Body of pancreas (tissue), 4 donors: ENCODE results near the gene CRYGC. TPM values are rescaled to one million over a fixed set of nuclear protein-coding genes. Genes with fewer than 3 reads are reported as not detected.

Experiments used
- ATAC-seq: fragments of 150-250 bp; one replicate; pipeline ENCODE4 v1.9.1; 2016
- DNase-seq, 4 donors: peaks; one replicate each; pipeline ENCODE4 v3.0.0-alpha.2; 2019
- H3K27ac ChIP-seq, 4 donors: fragments of 200-600 bp; sonication (generic); 1 replicate in 3 of 4; 2 replicates in 1 of 4; pipeline versions ENCODE4 v1.5.1 to v1.6.1; 2016 to 2019; ENCODE audit warnings: mild to moderate bottlenecking in 1 of 4, mixed read lengths in 1 of 4, moderate library complexity in 1 of 4
- H3K27me3 ChIP-seq, 2 donors: fragments of 200-600 bp; sonication (generic); one replicate each; pipeline ENCODE4 v1.6.0; 2016; ENCODE audit warnings: mild to moderate bottlenecking in 1 of 2
- H3K36me3 ChIP-seq, 2 donors: fragments of 200-600 bp; sonication (generic); replicated peaks in 1 of 2; 2 replicates each; pipeline ENCODE4 v1.5.1; 2016; ENCODE audit warnings: low read depth in 2 of 2; ENCODE audit not compliant: insufficient read depth in 1 of 2
- H3K4me1 ChIP-seq: fragments of 200-600 bp; sonication (generic); one replicate; pipeline ENCODE4 v1.6.0; 2016
- H3K4me3 ChIP-seq, 2 donors: fragments of 200-600 bp; sonication (generic); 1 replicate in 1 of 2; 2 replicates in 1 of 2; pipeline ENCODE4 v1.5.1; 2016 to 2019
- H3K9me3 ChIP-seq, 3 donors: fragments of 200-600 bp; sonication (generic); 1 replicate in 2 of 3; 2 replicates in 1 of 3; pipeline ENCODE4 v1.5.1; 2016
- POLR2A ChIP-seq, 3 donors: fragments of 450-650 bp; IDR thresholded peaks; one replicate each; pipeline ENCODE4 v1.6.1; 2016; ENCODE audit warnings: antibody characterized with exemption in 3 of 3, mild to moderate bottlenecking in 2 of 3
- WGBS, 2 donors: methylation state at CpG; one replicate each; pipeline ENCODE4 v1.1.5; 2017; 5-methylcytosine and 5-hydroxymethylcytosine counted together
- intact Hi-C: fragments of 100-400 bp; cut with DNase I; formaldehyde crosslinking; loops from one replicate; pipeline ENCODE4 v1.15.1; 2023
- total RNA-seq, 2 donors: library from RNA; depleted of rRNA; stranded (reverse); fragments of >200 nt; gene quantifications; one replicate each; pipeline ENCODE4 v1.1.0, GENCODE V29; 2016
- TF ChIP-seq, protein P1 (sequence below), 7 experiments: fragments of 450-650 bp in 4 of 7; fragments of 200-600 bp in 3 of 7; sonication (generic) in 3 of 7; IDR thresholded peaks; one replicate each; pipeline ENCODE4 v1.5.1; 2016 to 2019; ENCODE audit warnings: antibody characterized with exemption in 7 of 7

Gene CRYGC
- total RNA-seq, 2 donors from 2014 or later = not detected

DNA sequence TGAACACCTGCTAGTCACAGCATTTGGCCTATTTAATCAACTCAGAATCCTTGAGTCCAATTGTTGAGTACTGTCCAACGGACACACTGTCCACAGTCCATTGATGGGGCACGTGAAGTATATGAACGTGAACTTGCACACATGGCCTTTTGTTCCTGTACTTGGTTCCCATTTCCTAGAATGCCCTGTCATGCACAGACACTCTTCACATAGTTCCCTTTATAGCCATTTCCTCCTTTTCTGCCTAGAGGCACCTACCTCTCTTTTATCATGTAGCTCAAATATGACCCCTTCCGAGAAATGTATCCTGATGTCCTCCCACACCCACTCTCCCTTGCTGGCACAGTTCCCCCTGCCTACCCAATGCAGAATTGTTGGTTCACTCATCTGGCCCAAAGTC is 42.5 kb upstream of the CRYGC start:
- Histone ChIP-seq H3K36me3 (no peaks in the 10 kb centered on the region), H3K27ac (no peak overlapping the region), H3K9me3 (no peaks in the 10 kb centered on the region), H3K4me3 (no peak overlapping the region), H3K27me3 (no peaks in the 10 kb centered on the region), H3K4me1 (no peaks in the 10 kb centered on the region)
- intact Hi-C loops = no loop called here
- TF ChIP-seq, protein P1, sequence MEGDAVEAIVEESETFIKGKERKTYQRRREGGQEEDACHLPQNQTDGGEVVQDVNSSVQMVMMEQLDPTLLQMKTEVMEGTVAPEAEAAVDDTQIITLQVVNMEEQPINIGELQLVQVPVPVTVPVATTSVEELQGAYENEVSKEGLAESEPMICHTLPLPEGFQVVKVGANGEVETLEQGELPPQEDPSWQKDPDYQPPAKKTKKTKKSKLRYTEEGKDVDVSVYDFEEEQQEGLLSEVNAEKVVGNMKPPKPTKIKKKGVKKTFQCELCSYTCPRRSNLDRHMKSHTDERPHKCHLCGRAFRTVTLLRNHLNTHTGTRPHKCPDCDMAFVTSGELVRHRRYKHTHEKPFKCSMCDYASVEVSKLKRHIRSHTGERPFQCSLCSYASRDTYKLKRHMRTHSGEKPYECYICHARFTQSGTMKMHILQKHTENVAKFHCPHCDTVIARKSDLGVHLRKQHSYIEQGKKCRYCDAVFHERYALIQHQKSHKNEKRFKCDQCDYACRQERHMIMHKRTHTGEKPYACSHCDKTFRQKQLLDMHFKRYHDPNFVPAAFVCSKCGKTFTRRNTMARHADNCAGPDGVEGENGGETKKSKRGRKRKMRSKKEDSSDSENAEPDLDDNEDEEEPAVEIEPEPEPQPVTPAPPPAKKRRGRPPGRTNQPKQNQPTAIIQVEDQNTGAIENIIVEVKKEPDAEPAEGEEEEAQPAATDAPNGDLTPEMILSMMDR (IDR thresholded peaks at IDR 0.05) = no peak
- TF ChIP-seq POLR2A (IDR thresholded peaks at IDR 0.05) = no peak
- no peak for ATAC-seq
- WGBS, 2 donors = 51 to 77% methylated on average over 4 of the region's 4 CpGs
- DNase-seq = peak in 1 of 4 donors; percentile 44

DNA sequence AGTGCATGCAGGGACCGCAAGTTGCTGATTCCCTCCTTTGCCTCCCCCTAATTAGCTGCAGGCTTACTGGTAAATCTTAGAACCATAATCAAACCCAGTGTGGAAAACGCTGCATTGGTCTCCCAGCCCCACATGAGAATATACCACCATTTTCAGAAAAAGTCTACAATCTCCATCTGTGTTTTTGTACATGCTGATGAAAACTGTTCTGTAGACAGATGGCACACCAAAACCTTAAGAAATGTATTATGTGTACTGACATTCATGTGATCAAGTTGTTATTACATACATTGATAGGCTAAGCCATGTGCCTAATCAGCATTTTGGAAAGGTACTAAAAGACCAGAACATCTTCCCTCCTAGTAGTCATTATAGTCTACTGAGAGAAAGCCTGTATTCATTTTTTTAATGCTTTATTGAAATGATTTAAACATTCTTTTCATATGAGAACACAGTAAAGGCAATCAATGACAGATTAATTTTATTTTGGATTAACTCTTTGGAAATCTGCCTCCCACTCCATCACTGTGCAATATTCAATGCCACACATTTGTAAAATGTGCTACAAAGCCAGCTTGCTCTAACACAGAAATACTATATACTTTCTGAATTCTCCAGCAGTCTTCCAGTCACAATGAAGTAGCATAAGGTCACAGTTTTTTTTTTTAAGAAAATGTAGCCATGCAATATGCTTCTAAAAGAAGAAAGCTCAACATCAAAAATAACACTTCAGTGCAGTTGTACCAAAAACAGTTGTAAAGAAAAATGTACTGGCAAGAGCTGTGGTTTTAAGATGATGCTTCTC is 35.5 kb upstream of the CRYGC start:
- Histone ChIP-seq H3K4me1 (no peaks in the 10 kb centered on the region), H3K27ac (no peak overlapping the region), H3K27me3 (no peaks in the 10 kb centered on the region), H3K4me3 (no peak overlapping the region), H3K36me3 (no peaks in the 10 kb centered on the region), H3K9me3 (no peaks in the 10 kb centered on the region)
- no peak for DNase-seq
- TF ChIP-seq POLR2A (IDR thresholded peaks at IDR 0.05) = no peak
- ATAC-seq = no peak
- 70 to 87% methylated on average over 2 of the region's 2 CpGs for WGBS, 2 donors
- intact Hi-C loops = no loop called here

DNA sequence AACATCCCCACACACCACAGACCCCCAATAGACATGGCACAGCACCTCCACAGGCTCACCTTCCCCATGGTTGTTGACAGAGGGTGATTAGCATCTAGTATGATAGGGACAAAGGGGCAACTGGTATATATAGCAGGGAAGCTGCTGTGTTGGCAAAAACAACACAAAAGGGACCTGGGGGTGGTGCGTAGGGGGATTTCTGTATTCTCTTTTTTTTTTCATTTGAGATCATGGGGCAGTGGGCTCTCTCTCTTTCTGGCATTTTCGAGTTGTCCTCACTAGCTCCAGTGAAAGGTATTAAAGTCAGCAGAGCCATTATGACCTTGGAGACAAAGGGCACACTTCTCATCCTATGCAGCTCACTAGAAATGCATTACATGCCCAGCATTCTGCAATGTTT is 33.9 kb upstream of the CRYGC start, which contains the start of gene CRYGA:
CRYGA (minus strand) TSS at position 101 of the 400 bp plus-strand sequence; CDS start at position 68, 33 bp downstream.
- Histone ChIP-seq H3K27ac (no peak within 1 kb of the TSS), H3K4me1 (no peaks in the 10 kb centered on the region), H3K27me3 (no peaks in the 10 kb centered on the region), H3K4me3 (no peak within 1 kb of the TSS), H3K9me3 (no peaks in the 10 kb centered on the region), H3K36me3 (no peaks in the 10 kb centered on the region)
- ATAC-seq (no peak), DNase-seq (no peak)
- no peak for TF ChIP-seq POLR2A (IDR thresholded peaks at IDR 0.05)
- TF ChIP-seq, protein P1 (IDR thresholded peaks at IDR 0.05) = no peak
- intact Hi-C loops = no loop called here
- WGBS, 2 donors = 58 to 62% methylated on average over 2 of the region's 2 CpGs

DNA sequence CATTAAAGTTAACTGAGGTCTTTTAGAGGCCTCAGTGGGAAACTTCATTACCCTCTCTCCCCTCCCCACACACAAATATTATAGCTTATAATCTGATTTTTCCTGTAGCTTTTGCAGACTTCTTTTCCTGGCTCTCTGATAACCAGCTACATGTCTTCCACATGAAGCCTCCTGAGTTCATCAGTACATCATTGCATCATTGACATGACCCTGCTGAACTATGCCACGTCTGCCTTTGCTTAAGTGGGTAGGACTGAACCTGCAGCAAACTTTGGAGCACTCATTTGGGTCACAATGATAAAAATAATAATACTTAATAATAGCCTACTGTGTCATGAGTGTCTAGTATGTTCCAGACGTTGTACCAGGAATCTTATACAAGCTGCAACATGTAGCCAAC is 26.8 kb upstream of the CRYGC start:
- intact Hi-C loops = no loop called here
- no peaks in the 10 kb centered on the region for H3K9me3 ChIP-seq
- WGBS, 2 donors = 62 to 72% methylated on average over 2 of the region's 2 CpGs
- H3K4me1 ChIP-seq = no peaks in the 10 kb centered on the region
- no peak for TF ChIP-seq POLR2A (IDR thresholded peaks at IDR 0.05)
- TF ChIP-seq, protein P1 (IDR thresholded peaks at IDR 0.05) = no peak
- no peak overlapping the region for H3K27ac ChIP-seq
- DNase-seq = no peak
- no peaks in the 10 kb centered on the region for H3K27me3 ChIP-seq
- H3K36me3 ChIP-seq = no peaks in the 10 kb centered on the region
- H3K4me3 ChIP-seq = no peak overlapping the region
- ATAC-seq = no peak

DNA sequence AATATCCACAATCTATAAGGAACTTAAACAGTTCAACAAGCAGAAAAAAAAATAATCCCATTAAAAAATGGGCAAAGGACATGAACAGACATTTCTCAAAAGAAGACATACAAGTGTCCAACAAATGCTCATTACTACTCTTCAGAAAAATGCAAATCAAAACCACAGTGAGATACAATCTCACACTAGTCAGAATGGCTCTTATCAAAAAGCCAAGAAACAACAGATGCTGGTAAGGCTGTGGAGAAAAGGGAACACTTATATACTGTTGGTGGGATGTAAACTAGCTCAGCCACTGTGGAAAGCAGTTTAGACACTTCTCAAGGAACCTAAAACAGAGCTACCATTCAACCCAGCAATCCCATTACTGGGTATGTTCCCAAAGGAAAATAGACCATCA is 23.5 kb upstream of the CRYGC start:
- Histone ChIP-seq H3K4me3 (no peak overlapping the region), H3K36me3 (no peaks in the 10 kb centered on the region), H3K27ac (no peak overlapping the region), H3K9me3 (no peaks in the 10 kb centered on the region), H3K27me3 (no peaks in the 10 kb centered on the region), H3K4me1 (no peaks in the 10 kb centered on the region)
- ATAC-seq (no peak), DNase-seq (no peak)
- TF ChIP-seq, protein P1 (IDR thresholded peaks at IDR 0.05) = no peak
- no peak for TF ChIP-seq POLR2A (IDR thresholded peaks at IDR 0.05)
- intact Hi-C loops = no loop called here
